GM18951 (cell line): ENCODE measurements around the gene MED17.
"Not testable (repeated sequence)": the region's sequence is repeated elsewhere in the genome, so short reads cannot be mapped to it uniquely, and the experiment has no call there.

Source experiments
- POLR2A ChIP-seq: IDR thresholded peaks from 4 replicates; pipeline ENCODE4 v1.6.1; 2011; ENCODE audit warnings: mild to moderate bottlenecking; ENCODE audit not compliant: insufficient read length, insufficient read depth; ENCODE audit errors: extremely low read depth
- in situ Hi-C: fragments of 300-500 bp; cut with MboI; formaldehyde crosslinking; loops from one replicate; pipeline ENCODE4 v1.12.0; 2022; ENCODE audit warnings: low sequenced_read_pairs, mixed read lengths, inconsistent platforms; ENCODE audit not compliant: unreplicated experiment

The MED17 gene

DNA sequence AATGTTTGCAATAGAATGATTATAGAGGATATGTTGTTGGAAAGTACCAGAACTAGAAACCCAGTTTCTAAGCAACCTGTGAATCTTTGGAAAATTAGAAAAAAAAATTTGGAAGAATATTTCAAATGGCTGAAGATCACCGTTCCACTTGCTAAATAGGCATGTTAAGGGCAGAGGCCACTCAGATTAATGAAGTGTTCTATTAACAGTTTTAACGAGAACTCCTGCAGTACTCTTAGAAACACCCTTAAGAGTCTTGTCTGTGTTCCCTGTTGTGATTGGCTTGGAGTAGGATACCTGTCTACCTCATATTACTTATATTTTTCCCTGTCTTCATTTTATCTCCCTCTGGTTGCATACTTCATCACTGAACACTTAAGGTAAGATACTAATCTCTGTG lies 38.0 kb upstream of the MED17 start:
- in situ Hi-C loops, result no loop called here
- TF ChIP-seq POLR2A, result no peak

DNA sequence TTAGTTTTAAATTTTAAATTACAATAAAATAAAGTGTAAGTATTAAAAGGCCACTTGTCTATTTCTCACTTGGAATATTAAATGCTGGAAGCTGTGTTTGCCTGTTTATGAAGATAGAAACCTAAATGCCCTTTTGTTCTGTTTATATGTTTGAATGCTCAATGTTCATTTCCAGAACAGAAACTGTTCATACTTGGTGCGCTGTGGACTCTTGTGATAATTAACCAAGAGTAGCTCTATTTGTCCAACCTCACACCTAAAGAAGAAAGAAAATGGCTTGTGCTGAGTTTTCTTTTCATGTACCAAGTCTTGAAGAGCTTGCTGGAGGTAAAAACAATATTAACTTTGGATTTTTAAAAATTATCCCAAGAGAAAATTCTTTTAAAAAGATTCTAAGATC lies 37.0 kb upstream of the MED17 start:
- in situ Hi-C loops, result no loop called here
- no peak for TF ChIP-seq POLR2A

GRCh38 chr11:93751001-93751400 lies 33.1 kb upstream of the MED17 start:
- in situ Hi-C loops, result no loop called here
- no peak for TF ChIP-seq POLR2A

GRCh38 chr11:93753241-93753640 lies 30.8 kb upstream of the MED17 start:
- in situ Hi-C loops, result no loop called here
- no peak for TF ChIP-seq POLR2A

GRCh38 chr11:93756748-93757147 lies 27.3 kb upstream of the MED17 start:
- in situ Hi-C loops, result no loop called here
- TF ChIP-seq POLR2A, result no peak

DNA sequence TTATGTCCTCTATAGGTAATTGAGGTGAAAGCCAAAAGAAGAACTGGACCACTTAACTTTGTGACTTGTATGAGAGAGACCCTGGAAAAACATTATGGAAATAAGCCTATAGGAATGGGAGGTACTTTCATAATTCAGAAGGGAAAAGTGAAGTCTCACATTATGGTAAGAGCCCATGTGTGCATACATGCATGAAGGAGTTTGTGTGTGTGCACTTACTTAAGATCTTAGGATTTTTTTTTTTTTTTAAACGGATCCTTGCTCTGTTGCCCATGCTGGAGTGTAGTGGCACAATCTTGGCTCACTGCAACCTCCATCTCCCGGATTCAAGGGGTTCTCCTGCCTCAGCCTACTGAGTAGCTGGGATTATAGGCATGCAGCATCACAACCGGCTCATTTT lies 26.8 kb upstream of the MED17 start:
- no peak for TF ChIP-seq POLR2A
- in situ Hi-C loops, result no loop called here

GRCh38 chr11:93757924-93758865 lies 25.9 kb upstream of the MED17 start:
- TF ChIP-seq POLR2A, result no peak
- in situ Hi-C loops, result no loop called here

DNA sequence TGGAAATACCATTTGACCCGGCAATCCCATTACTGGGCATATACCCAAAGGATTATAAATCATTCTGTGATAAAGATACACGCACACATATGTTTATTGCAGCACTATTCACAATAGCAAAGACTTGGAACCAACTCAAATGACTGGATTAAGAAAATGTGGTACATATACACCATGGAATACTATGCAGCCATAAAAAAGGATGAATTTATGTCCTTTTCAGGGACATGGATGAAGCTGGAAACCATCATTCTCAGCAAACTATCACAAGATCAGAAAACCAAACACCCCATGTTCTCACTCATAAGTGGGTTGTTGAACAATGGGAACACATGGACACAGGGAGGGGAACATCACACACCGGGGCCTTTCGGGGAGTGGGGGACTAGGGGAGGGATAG lies 25.0 kb upstream of the MED17 start:
- in situ Hi-C loops, result not testable (repeated sequence)

DNA sequence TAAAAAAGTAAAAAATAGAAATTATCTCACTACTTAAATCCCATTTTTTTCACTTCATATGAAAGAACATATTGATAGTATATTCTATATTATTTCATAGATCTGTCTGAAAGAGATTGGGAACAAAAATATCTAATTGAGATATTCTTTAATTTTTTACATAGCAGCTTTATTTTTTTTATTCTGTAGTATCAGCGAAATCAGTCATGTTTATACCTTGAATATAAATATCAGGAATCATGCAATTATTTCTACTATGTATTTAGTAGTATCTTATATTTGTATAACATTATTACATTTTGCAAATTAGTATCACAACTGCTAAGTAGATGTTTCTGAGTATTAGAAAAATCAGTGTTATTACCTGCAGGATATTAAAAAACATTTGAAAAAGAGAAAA lies 22.2 kb upstream of the MED17 start:
- no peak for TF ChIP-seq POLR2A
- in situ Hi-C loops, result no loop called here

GRCh38 chr11:93765551-93765950 lies 18.5 kb upstream of the MED17 start:
- in situ Hi-C loops, result no loop called here
- no peak for TF ChIP-seq POLR2A

DNA sequence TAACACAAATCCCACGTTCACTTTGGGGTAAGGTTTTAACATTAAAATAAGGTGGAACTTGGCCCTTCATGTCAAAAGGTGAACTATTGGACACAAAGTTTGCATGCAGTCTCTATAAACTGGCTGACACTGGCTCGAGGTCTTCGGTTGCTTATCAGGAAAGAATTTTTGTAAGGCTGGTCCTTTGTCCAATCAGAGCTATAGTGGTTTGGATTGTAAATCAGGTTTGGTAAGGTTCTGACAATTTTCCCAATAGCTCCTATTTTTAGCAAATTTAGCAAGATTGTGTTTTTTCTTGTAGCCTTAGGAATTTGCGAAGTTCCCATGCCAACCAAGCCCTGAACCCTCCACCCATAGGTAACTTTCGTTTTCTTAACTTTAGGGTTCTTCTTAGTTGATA lies 17.6 kb upstream of the MED17 start:
- no peak for TF ChIP-seq POLR2A
- in situ Hi-C loops, result no loop called here

GRCh38 chr11:93767018-93767417 lies 17.1 kb upstream of the MED17 start:
- TF ChIP-seq POLR2A, result no peak
- in situ Hi-C loops, result no loop called here

- in situ Hi-C loops, result no loop called here
These were observed 13.9 kb upstream of the MED17 start for GRCh38 chr11:93770160-93770559.

GRCh38 chr11:93772123-93772522 lies 12.0 kb upstream of the MED17 start:
- no peak for TF ChIP-seq POLR2A
- in situ Hi-C loops, result no loop called here

More at GRCh38 chr11:93770160-93770559, 13.9 kb upstream of the MED17 start:
- no peak for TF ChIP-seq POLR2A
